Measurements from ENCODE around the gene AFAP1.

DNA sequence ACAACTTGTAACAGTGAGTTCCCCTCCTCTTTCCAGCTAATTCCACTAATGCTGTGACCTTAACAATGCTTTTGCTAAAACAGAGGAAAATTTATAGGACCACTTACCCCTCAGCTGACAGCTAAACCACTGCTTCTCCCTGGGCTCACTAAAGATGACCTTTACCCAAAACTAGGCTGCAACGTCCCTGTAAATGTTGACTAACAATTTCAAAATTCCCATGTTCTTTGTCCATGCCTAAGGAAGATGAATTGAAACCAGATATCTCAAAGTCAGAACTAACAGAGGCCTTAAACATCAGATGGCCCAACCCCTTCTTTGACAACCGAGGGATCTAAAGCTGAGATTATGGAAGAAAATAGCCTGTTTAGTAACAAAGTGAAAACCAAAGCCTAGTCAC, 32.5 kb downstream of the AFAP1 start:
- TF ChIP-seq, protein P1, sequence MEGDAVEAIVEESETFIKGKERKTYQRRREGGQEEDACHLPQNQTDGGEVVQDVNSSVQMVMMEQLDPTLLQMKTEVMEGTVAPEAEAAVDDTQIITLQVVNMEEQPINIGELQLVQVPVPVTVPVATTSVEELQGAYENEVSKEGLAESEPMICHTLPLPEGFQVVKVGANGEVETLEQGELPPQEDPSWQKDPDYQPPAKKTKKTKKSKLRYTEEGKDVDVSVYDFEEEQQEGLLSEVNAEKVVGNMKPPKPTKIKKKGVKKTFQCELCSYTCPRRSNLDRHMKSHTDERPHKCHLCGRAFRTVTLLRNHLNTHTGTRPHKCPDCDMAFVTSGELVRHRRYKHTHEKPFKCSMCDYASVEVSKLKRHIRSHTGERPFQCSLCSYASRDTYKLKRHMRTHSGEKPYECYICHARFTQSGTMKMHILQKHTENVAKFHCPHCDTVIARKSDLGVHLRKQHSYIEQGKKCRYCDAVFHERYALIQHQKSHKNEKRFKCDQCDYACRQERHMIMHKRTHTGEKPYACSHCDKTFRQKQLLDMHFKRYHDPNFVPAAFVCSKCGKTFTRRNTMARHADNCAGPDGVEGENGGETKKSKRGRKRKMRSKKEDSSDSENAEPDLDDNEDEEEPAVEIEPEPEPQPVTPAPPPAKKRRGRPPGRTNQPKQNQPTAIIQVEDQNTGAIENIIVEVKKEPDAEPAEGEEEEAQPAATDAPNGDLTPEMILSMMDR (IDR thresholded peaks at IDR 0.05), result no peak
- TF ChIP-seq SIN3A (IDR thresholded peaks at IDR 0.05; ENCODE audit: borderline replicate concordance, insufficient read depth, low read depth, low read length), result no peak
- no peak for TF ChIP-seq TCF7L2 (IDR thresholded peaks at IDR 0.05; ENCODE audit: low read depth, low read length)
- TF ChIP-seq POLR2AphosphoS5 (IDR thresholded peaks at IDR 0.05; ENCODE audit: low read depth, low read length), result no peak
- TF ChIP-seq, protein P2, sequence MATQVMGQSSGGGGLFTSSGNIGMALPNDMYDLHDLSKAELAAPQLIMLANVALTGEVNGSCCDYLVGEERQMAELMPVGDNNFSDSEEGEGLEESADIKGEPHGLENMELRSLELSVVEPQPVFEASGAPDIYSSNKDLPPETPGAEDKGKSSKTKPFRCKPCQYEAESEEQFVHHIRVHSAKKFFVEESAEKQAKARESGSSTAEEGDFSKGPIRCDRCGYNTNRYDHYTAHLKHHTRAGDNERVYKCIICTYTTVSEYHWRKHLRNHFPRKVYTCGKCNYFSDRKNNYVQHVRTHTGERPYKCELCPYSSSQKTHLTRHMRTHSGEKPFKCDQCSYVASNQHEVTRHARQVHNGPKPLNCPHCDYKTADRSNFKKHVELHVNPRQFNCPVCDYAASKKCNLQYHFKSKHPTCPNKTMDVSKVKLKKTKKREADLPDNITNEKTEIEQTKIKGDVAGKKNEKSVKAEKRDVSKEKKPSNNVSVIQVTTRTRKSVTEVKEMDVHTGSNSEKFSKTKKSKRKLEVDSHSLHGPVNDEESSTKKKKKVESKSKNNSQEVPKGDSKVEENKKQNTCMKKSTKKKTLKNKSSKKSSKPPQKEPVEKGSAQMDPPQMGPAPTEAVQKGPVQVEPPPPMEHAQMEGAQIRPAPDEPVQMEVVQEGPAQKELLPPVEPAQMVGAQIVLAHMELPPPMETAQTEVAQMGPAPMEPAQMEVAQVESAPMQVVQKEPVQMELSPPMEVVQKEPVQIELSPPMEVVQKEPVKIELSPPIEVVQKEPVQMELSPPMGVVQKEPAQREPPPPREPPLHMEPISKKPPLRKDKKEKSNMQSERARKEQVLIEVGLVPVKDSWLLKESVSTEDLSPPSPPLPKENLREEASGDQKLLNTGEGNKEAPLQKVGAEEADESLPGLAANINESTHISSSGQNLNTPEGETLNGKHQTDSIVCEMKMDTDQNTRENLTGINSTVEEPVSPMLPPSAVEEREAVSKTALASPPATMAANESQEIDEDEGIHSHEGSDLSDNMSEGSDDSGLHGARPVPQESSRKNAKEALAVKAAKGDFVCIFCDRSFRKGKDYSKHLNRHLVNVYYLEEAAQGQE (IDR thresholded peaks at IDR 0.05; ENCODE audit: insufficient read depth in 1 of 2, low read depth in 2 of 2, low read length in 1 of 2), result no peak
